IMR-90 (cell line): ENCODE data around the gene ERVFRD-1. TPM values are rescaled to one million over a fixed set of nuclear protein-coding genes. Genes with fewer than 3 reads are reported as not detected.

Experiments used
- ATAC-seq: fragments of 200-7000 bp; cut with Tn5 transposase; 2 replicates; pipeline ENCODE4 v1.9.1; 2020; ENCODE audit warnings: low read depth, mild to moderate bottlenecking, moderate library complexity
- BruUV-seq: library from RNA; stranded (reverse); fragments of 400-500 nt; replicated peaks from 2 replicates; lab custom pipeline; 2021; lab: Mats Ljungman, UMichigan
- CTCF ChIA-PET: fragments of 300-600 bp; formaldehyde crosslinking; extraction: SDS; loops from one replicate; lab custom pipeline; 2021; ENCODE audit warnings: antibody characterized with exemption; lab: Yijun Ruan, JAX
- POLR2A ChIA-PET: fragments of 300-600 bp; sonication (Branson Sonifier 250); formaldehyde crosslinking; loops from one replicate; lab custom pipeline; 2022; ENCODE audit warnings: antibody characterized with exemption; ENCODE audit not compliant: unreplicated experiment; lab: Charles Lee
- DNase-seq: peaks from one replicate; pipeline ENCODE4 v3.0.0; 2013
- H2AFZ ChIP-seq: replicated peaks from 2 replicates; pipeline ENCODE3; 2013; ENCODE audit warnings: low read length, mild to moderate bottlenecking; ENCODE audit not compliant: poor library complexity
- H2AK5ac ChIP-seq: 2 replicates; pipeline ENCODE4 v1.6.1; 2013; ENCODE audit warnings: low read depth, low read length, inconsistent platforms
- H2AK9ac ChIP-seq: replicated peaks from 2 replicates; pipeline ENCODE3; 2013; ENCODE audit warnings: mild to moderate bottlenecking, low read depth, low read length, moderate library complexity; ENCODE audit not compliant: poor library complexity
- H2BK120ac ChIP-seq: 2 replicates; pipeline ENCODE4 v1.6.1; 2013; ENCODE audit warnings: low read depth, low read length, inconsistent platforms
- H2BK15ac ChIP-seq: 3 replicates; pipeline ENCODE4 v1.6.1; 2013; ENCODE audit warnings: low read depth, low read length, inconsistent platforms
- H2BK20ac ChIP-seq: 2 replicates; pipeline ENCODE4 v1.6.1; 2013; ENCODE audit warnings: low read depth, mild to moderate bottlenecking, inconsistent platforms, low read length, moderate library complexity
- H2BK5ac ChIP-seq: 2 replicates; pipeline ENCODE4 v1.6.1; 2013; ENCODE audit warnings: mild to moderate bottlenecking, low read depth, low read length, inconsistent platforms; ENCODE audit not compliant: poor library complexity, severe bottlenecking
- H3K14ac ChIP-seq: replicated peaks from 2 replicates; pipeline ENCODE4 v1.6.1; 2013; ENCODE audit warnings: low read depth, low read length, inconsistent platforms
- H3K18ac ChIP-seq: 2 replicates; pipeline ENCODE4 v1.6.1; 2013; ENCODE audit warnings: low read depth, low read length, control low read depth
- H3K23ac ChIP-seq: 2 replicates; pipeline ENCODE4 v1.6.1; 2013; ENCODE audit warnings: low read depth, low read length, inconsistent platforms
- H3K27ac ChIP-seq: 2 replicates; pipeline ENCODE4 v1.5.1; 2013; ENCODE audit warnings: mild to moderate bottlenecking, control low read depth, low read length; ENCODE audit not compliant: insufficient read depth
- H3K27me3 ChIP-seq: 2 replicates; pipeline ENCODE4 v1.6.1; 2013; ENCODE audit warnings: low read length; ENCODE audit not compliant: control insufficient read depth, insufficient read depth
- H3K36me3 ChIP-seq: 2 replicates; pipeline ENCODE4 v1.6.1; 2013; ENCODE audit warnings: low read length, mixed read lengths; ENCODE audit not compliant: control insufficient read depth, insufficient read depth
- H3K4ac ChIP-seq: 2 replicates; pipeline ENCODE4 v1.6.1; 2013; ENCODE audit warnings: low read depth, low read length, inconsistent platforms
- H3K4me1 ChIP-seq: 2 replicates; pipeline ENCODE4 v1.6.1; 2013; ENCODE audit warnings: low read length, mixed read lengths; ENCODE audit not compliant: control insufficient read depth, insufficient read depth
- H3K4me2 ChIP-seq: 2 replicates; pipeline ENCODE4 v1.6.1; 2013; ENCODE audit warnings: low read depth, mild to moderate bottlenecking, control low read depth, low read length, moderate library complexity
- H3K4me3 ChIP-seq: 2 replicates; pipeline ENCODE4 v1.5.1; 2013; ENCODE audit warnings: low read depth, mild to moderate bottlenecking, control low read depth, low read length, moderate library complexity; ENCODE audit not compliant: insufficient read depth
- H3K56ac ChIP-seq: 2 replicates; pipeline ENCODE4 v1.6.1; 2013; ENCODE audit warnings: low read length, inconsistent platforms; ENCODE audit not compliant: insufficient read depth; ENCODE audit errors: extremely low read depth
- H3K79me1 ChIP-seq, 2 experiments: 2 replicates each; pipeline ENCODE4 v1.6.1; 2013; ENCODE audit warnings: low read length in 2 of 2, inconsistent platforms in 1 of 2, low read depth in 1 of 2
- H3K9ac ChIP-seq: 2 replicates; pipeline ENCODE4 v1.6.1; 2013; ENCODE audit warnings: low read depth, low read length, control low read depth
- H3K9me1 ChIP-seq: 2 replicates; pipeline ENCODE4 v1.6.1; 2013; ENCODE audit warnings: low read length, inconsistent platforms; ENCODE audit not compliant: insufficient read depth
- H3K9me3 ChIP-seq: 2 replicates; pipeline ENCODE4 v1.6.1; 2013; ENCODE audit warnings: low read length; ENCODE audit not compliant: control insufficient read depth, insufficient read depth
- H4K20me1 ChIP-seq: 2 replicates; pipeline ENCODE4 v1.6.1; 2013; ENCODE audit warnings: low read length, inconsistent platforms; ENCODE audit not compliant: insufficient read depth
- H4K5ac ChIP-seq: 2 replicates; pipeline ENCODE4 v1.6.1; 2013; ENCODE audit warnings: mild to moderate bottlenecking, low read depth, low read length, control low read depth
- H4K8ac ChIP-seq, 2 experiments: 2 replicates each; pipeline ENCODE4 v1.6.1; 2013; ENCODE audit warnings: low read depth in 2 of 2, low read length in 2 of 2, control low read depth in 1 of 2, inconsistent platforms in 1 of 2
- H4K91ac ChIP-seq: 2 replicates; pipeline ENCODE4 v1.6.1; 2013; ENCODE audit warnings: low read depth, low read length, inconsistent platforms; ENCODE audit not compliant: insufficient read depth
- BHLHE40 ChIP-seq: fragments of 150-350 bp; IDR thresholded peaks from 2 replicates; pipeline ENCODE4 v1.6.1; 2016; ENCODE audit warnings: mild to moderate bottlenecking, low read depth, low read length
- CEBPB ChIP-seq: IDR thresholded peaks from 2 replicates; pipeline ENCODE4 v1.6.1; 2012; ENCODE audit warnings: low read depth, low read length, improper control_type of control experiment
- CHD1 ChIP-seq: IDR thresholded peaks from 2 replicates; pipeline ENCODE4 v1.6.1; 2012; ENCODE audit warnings: low read depth, low read length, improper control_type of control experiment
- CTCF ChIP-seq: conservative IDR thresholded peaks from 2 replicates; pipeline ENCODE4 v1.5.1; 2012; ENCODE audit warnings: mild to moderate bottlenecking, low read depth, low read length, improper control_type of control experiment
- FOS ChIP-seq: fragments of 150-350 bp; IDR thresholded peaks from 2 replicates; pipeline ENCODE4 v1.6.1; 2016; ENCODE audit warnings: low read depth, low read length
- MAFK ChIP-seq: IDR thresholded peaks from 2 replicates; pipeline ENCODE4 v1.6.1; 2012; ENCODE audit warnings: low read depth, low read length, improper control_type of control experiment
- MAZ ChIP-seq: IDR thresholded peaks from 2 replicates; pipeline ENCODE4 v1.6.1; 2012; ENCODE audit warnings: low read depth, mild to moderate bottlenecking, low read length, improper control_type of control experiment, moderate library complexity, borderline replicate concordance
- MXI1 ChIP-seq: IDR thresholded peaks from 2 replicates; pipeline ENCODE4 v1.6.1; 2012; ENCODE audit warnings: low read depth, mild to moderate bottlenecking, low read length, moderate library complexity, borderline replicate concordance
- NFE2L2 ChIP-seq: fragments of 150-350 bp; IDR thresholded peaks from 2 replicates; pipeline ENCODE4 v1.6.1; 2016; ENCODE audit warnings: low read depth, mild to moderate bottlenecking, low read length
- POLR2A ChIP-seq: IDR thresholded peaks from 2 replicates; pipeline ENCODE4 v1.6.1; 2012; ENCODE audit warnings: mild to moderate bottlenecking, low read depth, low read length
- RAD21 ChIP-seq: IDR thresholded peaks from 2 replicates; pipeline ENCODE4 v1.6.1; 2012; ENCODE audit warnings: low read length, improper control_type of control experiment
- RFX5 ChIP-seq: IDR thresholded peaks from 2 replicates; pipeline ENCODE4 v1.8.0; 2012; ENCODE audit warnings: low read depth, mild to moderate bottlenecking, low read length, moderate library complexity
- SMC3 ChIP-seq: fragments of 150-350 bp; IDR thresholded peaks from 2 replicates; pipeline ENCODE4 v1.6.1; 2016; ENCODE audit warnings: low read depth, mild to moderate bottlenecking, antibody characterized with exemption, low read length, moderate library complexity
- USF2 ChIP-seq: fragments of 150-350 bp; IDR thresholded peaks from 2 replicates; pipeline ENCODE4 v1.6.1; 2017; ENCODE audit warnings: mild to moderate bottlenecking, antibody characterized with exemption, low read length, low read depth
- WGBS, 2 experiments: methylation state at CpG; one replicate each; pipeline versions ENCODE4 v1.1.5 to v1.1.7; 2013; ENCODE audit warnings: missing lambda C conversion rate in 2 of 2; ENCODE audit not compliant: insufficient read length in 1 of 2; ENCODE audit errors: extremely low coverage in 2 of 2; 5-methylcytosine and 5-hydroxymethylcytosine counted together
- dilution Hi-C: fragments of 300-500 bp; cut with HindIII; formaldehyde crosslinking; loops from one replicate; pipeline ENCODE4 v1.14.3; 2018; ENCODE audit warnings: low sequenced_read_pairs; ENCODE audit not compliant: unreplicated experiment
- in situ Hi-C: fragments of 300-500 bp; cut with MboI; formaldehyde crosslinking; loops from 3 replicates; pipeline ENCODE4 v1.14.3; 2019; ENCODE audit warnings: low sequenced_read_pairs, inconsistent platforms, mixed read lengths
- intact Hi-C: fragments of 100-400 bp; cut with micrococcal nuclease; formaldehyde crosslinking; loops from 2 replicates; pipeline ENCODE4 v1.10.0; 2022
- polyA plus RNA-seq, 3 experiments: library from polyadenylated mRNA; depleted of rRNA; stranded (reverse); fragments of >200 nt; gene quantifications; 2 replicates each; pipeline ENCODE4 v1.2.3, GENCODE V29; 2012; ENCODE audit warnings: low replicate concordance in 1 of 3
- total RNA-seq: library from RNA; depleted of rRNA; stranded (reverse); fragments of >200 nt; gene quantifications from 2 replicates; pipeline ENCODE4 v1.2.3, GENCODE V29; 2012

Gene ERVFRD-1
- total and polyA plus RNA-seq, 2 of the 4 experiments (the other 2 are of a cell fraction): not detected

GRCh38 chr6:11103065-11103464, 8.5 kb downstream of the ERVFRD-1 start:
- no TSS peak for BruUV-seq
- CTCF ChIA-PET: no interaction called here
- H3K27ac ChIP-seq: no peak overlapping the region
- H2BK5ac ChIP-seq: no peak overlapping the region
- dilution Hi-C loops: no loop called here
- H3K4me3 ChIP-seq: no peak overlapping the region
- H3K18ac ChIP-seq: no peak overlapping the region
- H3K9me1 ChIP-seq: peaks cover 3% of the 10 kb centered on the region; the same call in 1 of the 2 replicates
- no peak overlapping the region for H2AK9ac ChIP-seq
- no peak for DNase-seq
- 80% methylated on average over 1 of the region's 5 CpGs; no CpG with 5 or more reads in 1 of the 2 experiments for WGBS, 2 experiments
- no peak overlapping the region for H2AK5ac ChIP-seq
- H3K27me3 ChIP-seq: no peaks in the 10 kb centered on the region
- no peak overlapping the region for H4K5ac ChIP-seq
- H2BK120ac ChIP-seq: no peak overlapping the region
- no peak overlapping the region for H3K4ac ChIP-seq
- H4K91ac ChIP-seq: no peak overlapping the region
- intact Hi-C loops: no loop called here
- no peak overlapping the region for H2AFZ ChIP-seq
- H3K36me3 ChIP-seq: no peaks in the 10 kb centered on the region; the same call in 1 of the 2 replicates
- H4K20me1 ChIP-seq: peaks cover 57% of the 10 kb centered on the region
- H3K14ac ChIP-seq: no peak overlapping the region
- no peak overlapping the region for H2BK20ac ChIP-seq
- H3K9ac ChIP-seq: no peak overlapping the region
- ATAC-seq: no peak
- H3K79me1 ChIP-seq: peaks cover 44 to 77% of the 10 kb centered on the region in 2 experiments
- no peak overlapping the region for H3K4me2 ChIP-seq
- no peak for TF ChIP-seq POLR2A
- TF ChIP-seq RAD21: no peak
- no peak for TF ChIP-seq FOS
- no peak for TF ChIP-seq BHLHE40
- TF ChIP-seq RFX5: no peak
- no peak for TF ChIP-seq USF2
- no peak for TF ChIP-seq MXI1
- no peak for TF ChIP-seq CTCF
- TF ChIP-seq CHD1: no peak
- TF ChIP-seq NFE2L2: no peak
- no peak for TF ChIP-seq SMC3
- no peak for TF ChIP-seq MAZ
- no peak for TF ChIP-seq MAFK
- no peak for TF ChIP-seq CEBPB
- POLR2A ChIA-PET: no interaction called here
- peaks cover 3% of the 10 kb centered on the region; the same call in 1 of the 2 replicates for H3K9me3 ChIP-seq
- H4K8ac ChIP-seq: no peak overlapping the region
- no peak overlapping the region for H2BK15ac ChIP-seq
- no peak overlapping the region for H3K23ac ChIP-seq
- no peaks in the 10 kb centered on the region for H3K4me1 ChIP-seq
- H3K56ac ChIP-seq: no peak overlapping the region
- in situ Hi-C loops: no loop called here
